Heart right ventricle (tissue), 16 donors: ENCODE measurements around the gene IGSF21. TPM values are rescaled to one million over a fixed set of nuclear protein-coding genes. Genes with fewer than 3 reads are reported as not detected.

Experiments used
- ATAC-seq, 8 donors: fragments of 200-7000 bp; cut with Tn5 transposase; one replicate each; pipeline ENCODE4 v1.9.1; 2020; ENCODE audit warnings: mild to moderate bottlenecking in 8 of 8, moderate library complexity in 8 of 8, moderate number of reproducible peaks in 1 of 8
- DNase-seq, 2 donors: peaks; one replicate each; pipeline ENCODE4 v3.0.0-alpha.2; 2020
- H3K27ac ChIP-seq, 10 donors: fragments of 200-600 bp; sonication (generic) in 2 of 10; one replicate each; pipeline versions ENCODE4 v1.5.0 to v1.8.0; 2020 to 2022; ENCODE audit warnings: mild to moderate bottlenecking in 3 of 10
- H3K27me3 ChIP-seq, 7 donors: fragments of 200-600 bp; one replicate each; pipeline ENCODE4 v1.8.0; 2021 to 2022; ENCODE audit warnings: mild to moderate bottlenecking in 2 of 7
- H3K36me3 ChIP-seq, 9 donors: fragments of 200-600 bp; sonication (generic) in 1 of 9; one replicate each; pipeline versions ENCODE4 v1.5.0 to v1.8.0; 2020 to 2022; ENCODE audit warnings: mild to moderate bottlenecking in 2 of 9
- H3K4me1 ChIP-seq, 9 donors: fragments of 200-600 bp; sonication (generic) in 1 of 9; one replicate each; pipeline versions ENCODE4 v1.5.0 to v1.8.0; 2020 to 2022; ENCODE audit warnings: mild to moderate bottlenecking in 4 of 9
- H3K4me3 ChIP-seq, 10 donors: fragments of 200-600 bp; sonication (generic) in 2 of 10; one replicate each; pipeline versions ENCODE4 v1.5.0 to v1.8.0; 2020 to 2022; ENCODE audit warnings: mild to moderate bottlenecking in 7 of 10, moderate library complexity in 2 of 10
- H3K9me3 ChIP-seq, 11 donors: fragments of 200-600 bp in 10 of 11; sonication (generic) in 2 of 11; one replicate each; pipeline versions ENCODE4 v1.5.0 to v1.8.0; 2013 to 2022; ENCODE audit warnings: mild to moderate bottlenecking in 2 of 11, control low read depth in 1 of 11, moderate library complexity in 1 of 11
- whole genome bisulfite sequencing, 2 donors: extraction: QIAGEN DNeasy Blood & Tissue Kit; methylation state at CpG; one replicate each; pipeline ENCODE4 v1.1.7; 2013; ENCODE audit warnings: inconsistent platforms in 1 of 2; 5-methylcytosine and 5-hydroxymethylcytosine counted together
- intact Hi-C, 10 donors: fragments of 100-400 bp; cut with DNase I; formaldehyde crosslinking; loops; one replicate each; pipeline versions ENCODE4 v1.11.1 to v1.14.2; 2022
- polyA plus RNA-seq, 2 donors: library from polyadenylated mRNA; stranded (reverse); fragments of 200-250 nt; gene quantifications; one replicate each; pipeline ENCODE4 v1.2.3, GENCODE V29; 2013
- total RNA-seq, 10 donors: library from RNA; stranded (reverse); fragmentation: NEBNext Ultra II Directional in 3 of 10; extraction: Animal tissue kit (Norgen Biotek cat#: 25700) in 3 of 10; gene quantifications; one replicate each; pipeline versions ENCODE4 v1.2.1 to v1.2.4, GENCODE V29; 2021 to 2023
- TF ChIP-seq, protein P1 (sequence below), 9 donors: fragments of 200-600 bp; sonication (generic) in 2 of 9; IDR thresholded peaks; one replicate each; pipeline versions ENCODE4 v1.5.0 to v1.8.0; 2021 to 2022; ENCODE audit warnings: antibody characterized with exemption in 9 of 9, mild to moderate bottlenecking in 5 of 9, moderate library complexity in 1 of 9
- donor health status: Arrhythmogenic right ventricular cardiomyopathy.
- donor health status: ischemic (EF 13 %, LVEDD 7.1; RV severe dilation, severe dysfunction).
- donor health status: healthy with polysubstance abuse.
- donor health status: DM: no; HTN: yes; CAD: no.
- donor health status: DM: no; HTN: no; CAD: no.
- donor health status: ischemic (EF 25% LVEDD 6.9; RV normal size, moderate dysfunction).
- donor health status: ischemic (EF 25% LVEDD 5.7; RV mildly dilated, moderate dysfunction).
- donor health status: healthy.
- donor health status: DM: yes; HTN: yes; CAD: no.
- donor health status: Ischemic cardiomyopathy.
- donor health status: ischemic (EF 35%, LVEDD 5.7; RV mildly dilated, moderate dysfunction).
- donor health status: nonischemic (EF 11% LVEDD 7.7; RV severe dilation, severe dysfunction).
- donor health status: DM: yes; HTN: yes; CAD: no.
- donor health status: PGD.
- donor health status: ischemic (EF 29% LVEDD 5.4; RV normal size, mild dysfunction).
- donor health status: nonischemic (EF 23%, LVEDD 6.1; RV moderate dilation, normal function).

The IGSF21 gene
- total and polyA plus RNA-seq, 12 donors = 0.13 to 1.6 (median 0.51) TPM; not detected in 1

DNA sequence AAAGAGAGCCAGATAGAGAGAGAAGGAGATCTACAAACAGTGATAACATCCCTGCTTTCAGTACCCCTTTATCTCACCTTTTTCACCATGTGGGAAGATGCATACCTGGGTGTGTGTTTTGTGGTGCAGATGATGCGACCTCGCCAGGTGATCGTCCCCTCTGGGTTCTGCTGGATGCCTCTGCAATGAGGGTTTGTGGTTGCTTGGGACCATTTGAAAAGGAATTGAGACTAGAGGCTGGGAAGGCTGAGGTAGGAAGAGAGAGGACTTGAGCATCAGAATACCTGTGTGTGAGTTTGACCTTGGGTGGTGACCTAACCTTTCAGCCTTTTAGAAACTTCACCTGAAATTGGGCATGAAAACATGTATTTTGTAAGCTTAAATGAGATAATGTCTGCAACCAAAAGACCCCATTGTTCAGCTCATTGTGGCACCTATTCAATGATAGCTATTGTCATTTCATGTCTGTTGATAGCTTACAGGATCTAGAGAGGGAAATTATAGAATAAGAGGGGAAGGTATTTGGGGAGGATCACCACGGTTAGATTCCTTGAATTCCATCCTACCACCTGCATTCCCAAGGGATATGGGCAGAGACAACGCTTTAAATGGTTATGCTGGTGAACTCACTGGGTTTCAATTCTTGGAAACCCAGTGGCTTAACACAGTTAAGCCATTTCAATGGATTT lies 125.7 kb downstream of the IGSF21 start:
- H3K27ac ChIP-seq = no peak overlapping the region
- ATAC-seq = no peak
- no peaks in the 10 kb centered on the region for H3K36me3 ChIP-seq
- peaks cover 0 to 18% (median 0%) of the 10 kb centered on the region in 11 donors for H3K9me3 ChIP-seq
- no peak overlapping the region for H3K4me3 ChIP-seq
- no peak for DNase-seq
- intact Hi-C loops = loop anchor here in 2 of 10 donors (10.0 kb wide), 2 partner anchors 309 to 319 kb away; no protein-coding TSS in a partner anchor
- TF ChIP-seq, protein P1, sequence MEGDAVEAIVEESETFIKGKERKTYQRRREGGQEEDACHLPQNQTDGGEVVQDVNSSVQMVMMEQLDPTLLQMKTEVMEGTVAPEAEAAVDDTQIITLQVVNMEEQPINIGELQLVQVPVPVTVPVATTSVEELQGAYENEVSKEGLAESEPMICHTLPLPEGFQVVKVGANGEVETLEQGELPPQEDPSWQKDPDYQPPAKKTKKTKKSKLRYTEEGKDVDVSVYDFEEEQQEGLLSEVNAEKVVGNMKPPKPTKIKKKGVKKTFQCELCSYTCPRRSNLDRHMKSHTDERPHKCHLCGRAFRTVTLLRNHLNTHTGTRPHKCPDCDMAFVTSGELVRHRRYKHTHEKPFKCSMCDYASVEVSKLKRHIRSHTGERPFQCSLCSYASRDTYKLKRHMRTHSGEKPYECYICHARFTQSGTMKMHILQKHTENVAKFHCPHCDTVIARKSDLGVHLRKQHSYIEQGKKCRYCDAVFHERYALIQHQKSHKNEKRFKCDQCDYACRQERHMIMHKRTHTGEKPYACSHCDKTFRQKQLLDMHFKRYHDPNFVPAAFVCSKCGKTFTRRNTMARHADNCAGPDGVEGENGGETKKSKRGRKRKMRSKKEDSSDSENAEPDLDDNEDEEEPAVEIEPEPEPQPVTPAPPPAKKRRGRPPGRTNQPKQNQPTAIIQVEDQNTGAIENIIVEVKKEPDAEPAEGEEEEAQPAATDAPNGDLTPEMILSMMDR (IDR thresholded peaks at IDR 0.05) = no peak
- 77 to 80% methylated on average over 5 of the region's 5 CpGs for WGBS, 2 donors
- H3K4me1 ChIP-seq = no peaks in the 10 kb centered on the region
- H3K27me3 ChIP-seq = peaks cover 0 to 55% (median 23%) of the 10 kb centered on the region in 7 donors

DNA sequence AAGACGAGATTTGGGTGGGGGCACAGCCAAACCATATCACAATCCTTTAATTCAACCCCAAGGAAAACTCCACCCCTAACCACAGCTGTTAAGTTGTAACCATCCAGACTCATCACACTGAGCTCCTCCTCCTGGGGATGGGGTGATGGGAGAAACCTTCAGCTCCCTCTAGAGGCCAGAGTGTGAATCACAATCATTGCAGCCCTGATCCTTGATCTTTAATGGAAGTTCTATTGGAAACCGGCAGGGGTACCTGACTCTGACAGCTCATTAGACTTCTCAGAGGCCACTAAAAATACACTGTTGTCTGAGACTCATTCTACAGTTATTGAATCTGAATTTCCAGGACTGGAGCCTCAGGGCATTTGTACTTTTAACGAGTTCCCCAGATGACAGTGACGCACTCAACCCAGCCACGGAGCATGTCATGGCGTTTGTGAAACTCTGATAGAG lies 127.2 kb downstream of the IGSF21 start:
- no peak overlapping the region for H3K4me3 ChIP-seq
- H3K27me3 ChIP-seq = peaks cover 0 to 57% (median 30%) of the 10 kb centered on the region in 7 donors
- peaks cover 0 to 18% (median 0%) of the 10 kb centered on the region in 11 donors for H3K9me3 ChIP-seq
- WGBS, 2 donors = 55 to 60% methylated on average over 6 of the region's 6 CpGs
- ATAC-seq = peak in 1 of 8 donors; percentile 67
- H3K36me3 ChIP-seq = no peaks in the 10 kb centered on the region
- H3K27ac ChIP-seq = no peak overlapping the region
- DNase-seq = peak in 1 of 2 donors; percentile 6
- H3K4me1 ChIP-seq = no peaks in the 10 kb centered on the region
- intact Hi-C loops = loop anchor here in 2 of 10 donors (10.0 kb wide), 2 partner anchors 310 to 320 kb away; no protein-coding TSS in a partner anchor
- TF ChIP-seq, protein P1 (IDR thresholded peaks at IDR 0.05) = peak; percentile 19 to 66 (median 58)

DNA sequence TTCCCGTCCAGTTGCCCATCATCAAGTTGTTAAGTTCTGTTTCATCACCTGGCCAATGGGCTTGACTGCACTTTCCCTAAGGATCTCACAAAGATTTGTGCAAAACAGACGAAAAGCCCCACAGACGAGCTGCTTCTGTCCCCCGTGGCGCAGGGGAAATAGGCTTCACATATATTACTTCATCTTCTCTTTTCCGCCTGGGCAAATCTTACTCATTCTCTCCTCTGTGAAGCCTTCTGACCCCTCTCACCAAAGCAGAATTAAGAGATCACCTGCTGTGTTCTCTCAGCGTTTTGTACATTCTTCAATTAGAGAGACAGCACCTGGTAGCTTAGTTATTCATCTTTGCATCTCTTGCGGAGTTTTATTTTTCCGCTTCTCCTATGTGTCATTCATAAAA lies 129.8 kb downstream of the IGSF21 start:
- intact Hi-C loops = loop anchor here in 2 of 10 donors (10.0 kb wide), 2 partner anchors 313 to 323 kb away; no protein-coding TSS in a partner anchor
- DNase-seq (no peak), ATAC-seq (no peak)
- Histone ChIP-seq H3K9me3 (peaks cover 0 to 3% (median 0%) of the 10 kb centered on the region in 11 donors), H3K4me3 (no peak overlapping the region), H3K27me3 (peaks cover 0 to 61% (median 30%) of the 10 kb centered on the region in 7 donors), H3K4me1 (no peaks in the 10 kb centered on the region), H3K27ac (no peak overlapping the region), H3K36me3 (no peaks in the 10 kb centered on the region)
- TF ChIP-seq, protein P1 (IDR thresholded peaks at IDR 0.05) = no peak
- 64 to 70% methylated on average over 9 of the region's 9 CpGs for WGBS, 2 donors

GRCh38 chr1:18238190-18238589 lies 130.6 kb downstream of the IGSF21 start:
- TF ChIP-seq, protein P1 (IDR thresholded peaks at IDR 0.05) = no peak
- WGBS, 2 donors = 33 to 43% methylated on average over 5 of the region's 5 CpGs
- Histone ChIP-seq H3K36me3 (no peaks in the 10 kb centered on the region), H3K4me3 (no peak overlapping the region), H3K27ac (no peak overlapping the region), H3K27me3 (peaks cover 0 to 66% (median 35%) of the 10 kb centered on the region in 7 donors), H3K4me1 (no peaks in the 10 kb centered on the region), H3K9me3 (no peaks in the 10 kb centered on the region)
- intact Hi-C loops = loop anchor here in 2 of 10 donors (10.0 kb wide), 2 partner anchors 313 to 323 kb away; no protein-coding TSS in a partner anchor
- ATAC-seq = no peak
- no peak for DNase-seq
